Activated naive CD4-positive, alpha-beta T cell treated with Interleukin-2 at 50 U/mL for 16 hours (primary cell): Measurements from ENCODE around the gene OTOA.
"Not testable (repeated sequence)": the region's sequence is repeated elsewhere in the genome, so short reads cannot be mapped to it uniquely, and the experiment has no call there.

ENCODE experiments used
- DNase-seq: peaks from one replicate; pipeline ENCODE4 v3.0.0-alpha.2; 2020

The OTOA gene

GRCh38 chr16:21683184-21683583 lies 19.4 kb downstream of the OTOA start:
- DNase-seq: no peak

- peak; percentile 31 for DNase-seq
These were observed 20.4 kb downstream of the OTOA start for GRCh38 chr16:21684199-21684598.

GRCh38 chr16:21685034-21685455 lies 21.3 kb downstream of the OTOA start:
- DNase-seq: no peak

- DNase-seq: no peak
These were observed 25.3 kb downstream of the OTOA start for GRCh38 chr16:21689107-21689506.

- not testable (repeated sequence) for DNase-seq
These were observed 27.2 kb downstream of the OTOA start for GRCh38 chr16:21690967-21691366.

- DNase-seq: no peak
These were observed 30.8 kb downstream of the OTOA start for GRCh38 chr16:21694609-21695008.

GRCh38 chr16:21697032-21697431 lies 33.3 kb downstream of the OTOA start:
- DNase-seq: no peak

GRCh38 chr16:21698169-21699032 lies 34.6 kb downstream of the OTOA start:
- no peak for DNase-seq

GRCh38 chr16:21701271-21701670 lies 37.5 kb downstream of the OTOA start:
- DNase-seq: no peak

GRCh38 chr16:21702276-21702675 lies 38.5 kb downstream of the OTOA start:
- DNase-seq: no peak

GRCh38 chr16:21703156-21703555 lies 39.4 kb downstream of the OTOA start:
- DNase-seq: no peak

GRCh38 chr16:21703589-21704174 lies 39.9 kb downstream of the OTOA start:
- no peak for DNase-seq

- DNase-seq: no peak
These were observed 40.5 kb downstream of the OTOA start for GRCh38 chr16:21704266-21704665.

- no peak for DNase-seq
These were observed 41.0 kb downstream of the OTOA start for GRCh38 chr16:21704733-21705132.

GRCh38 chr16:21708533-21709115 lies 44.9 kb downstream of the OTOA start:
- peak; percentile 85 for DNase-seq

GRCh38 chr16:21710938-21711337 lies 47.2 kb downstream of the OTOA start:
- DNase-seq: no peak

- no peak for DNase-seq
These were observed 50.0 kb downstream of the OTOA start for GRCh38 chr16:21713549-21714368.

- not testable (repeated sequence) for DNase-seq
These were observed 50.5 kb downstream of the OTOA start for GRCh38 chr16:21714369-21714618.

- no peak for DNase-seq
These were observed 53.8 kb downstream of the OTOA start for GRCh38 chr16:21717608-21718007.

GRCh38 chr16:21719283-21719682 lies 55.5 kb downstream of the OTOA start:
- no peak for DNase-seq

GRCh38 chr16:21720533-21720932 lies 56.8 kb downstream of the OTOA start:
- no peak for DNase-seq

- no peak for DNase-seq
These were observed 59.1 kb downstream of the OTOA start for GRCh38 chr16:21722771-21723455.

GRCh38 chr16:21723532-21723931 lies 59.8 kb downstream of the OTOA start:
- DNase-seq: no peak
